Parathyroid adenoma (tissue), 2 donors: ENCODE data around the gene F10.

Experiments
- H2AFZ ChIP-seq: fragments of 300-600 bp; sonication (generic); one replicate; pipeline ENCODE4 v1.7.0; 2017; ENCODE audit warnings: antibody characterized with exemption, mild to moderate bottlenecking
- H3K27ac ChIP-seq: fragments of 300-600 bp; sonication (generic); one replicate; pipeline ENCODE4 v1.7.0; 2017
- H3K27me3 ChIP-seq: fragments of 300-600 bp; sonication (generic); one replicate; pipeline ENCODE4 v1.7.0; 2017; ENCODE audit warnings: low read length; ENCODE audit not compliant: control insufficient read depth, insufficient read depth
- H3K36me3 ChIP-seq: fragments of 300-600 bp; sonication (generic); one replicate; pipeline ENCODE4 v1.7.0; 2017; ENCODE audit warnings: low read length; ENCODE audit not compliant: control insufficient read depth, insufficient read depth
- H3K4me1 ChIP-seq: fragments of 300-600 bp; sonication (generic); one replicate; pipeline ENCODE4 v1.7.0; 2017; ENCODE audit warnings: control low read depth
- H3K4me2 ChIP-seq: fragments of 300-600 bp; sonication (generic); one replicate; pipeline ENCODE4 v1.7.0; 2017; ENCODE audit warnings: low read length
- H3K4me3 ChIP-seq: fragments of 300-600 bp; sonication (generic); one replicate; pipeline ENCODE4 v1.7.0; 2017; ENCODE audit warnings: low read depth, low read length
- H3K79me2 ChIP-seq: fragments of 300-600 bp; sonication (generic); one replicate; pipeline ENCODE4 v1.7.0; 2017; ENCODE audit warnings: control low read depth
- H3K9ac ChIP-seq: fragments of 300-600 bp; sonication (generic); one replicate; pipeline ENCODE4 v1.7.0; 2017; ENCODE audit warnings: mild to moderate bottlenecking
- H3K9me3 ChIP-seq: fragments of 300-600 bp; sonication (generic); one replicate; pipeline ENCODE4 v1.7.0; 2017; ENCODE audit warnings: low read length; ENCODE audit not compliant: control insufficient read depth
- CTCF ChIP-seq: fragments of 300-600 bp; sonication (generic); IDR thresholded peaks from one replicate; pipeline ENCODE4 v1.7.0; 2017; ENCODE audit warnings: antibody characterized with exemption, mild to moderate bottlenecking
- donor health status: primary hyperparathyroidism.

F10 gene

GRCh38 chr13:113151745-113152690 lies 29.4 kb downstream of the F10 start:
- Histone ChIP-seq H3K4me1 (peaks cover 3% of the 10 kb centered on the region), H3K4me2 (peak overlapping the region; percentile 99), H3K4me3 (peak overlapping the region; percentile 67), H3K9me3 (no peaks in the 10 kb centered on the region), H3K27ac (no peak overlapping the region), H3K36me3 (no peaks in the 10 kb centered on the region), H3K27me3 (no peaks in the 10 kb centered on the region), H3K9ac (no peak overlapping the region), H2AFZ (peak overlapping the region; percentile 86), H3K79me2 (no peaks in the 10 kb centered on the region)
- no peak for TF ChIP-seq CTCF

- Histone ChIP-seq H3K9me3 (no peaks in the 10 kb centered on the region), H3K9ac (no peak overlapping the region), H2AFZ (peak overlapping the region; percentile 86), H3K4me3 (peak overlapping the region; percentile 67), H3K79me2 (no peaks in the 10 kb centered on the region), H3K4me2 (peak overlapping the region; percentile 99), H3K4me1 (peaks cover 3% of the 10 kb centered on the region), H3K27me3 (no peaks in the 10 kb centered on the region), H3K36me3 (no peaks in the 10 kb centered on the region), H3K27ac (no peak overlapping the region)
- no peak for TF ChIP-seq CTCF
These were observed 30.0 kb downstream of the F10 start for GRCh38 chr13:113152691-113152983.

GRCh38 chr13:113152984-113153809 lies 30.6 kb downstream of the F10 start:
- no peak for TF ChIP-seq CTCF
- H3K9ac ChIP-seq = no peak overlapping the region
- peaks cover 3% of the 10 kb centered on the region for H3K4me1 ChIP-seq
- H3K27me3 ChIP-seq = no peaks in the 10 kb centered on the region
- H3K79me2 ChIP-seq = no peaks in the 10 kb centered on the region
- peak overlapping the region; percentile 86 for H2AFZ ChIP-seq
- peak overlapping the region; percentile 67 for H3K4me3 ChIP-seq
- no peaks in the 10 kb centered on the region for H3K36me3 ChIP-seq
- no peaks in the 10 kb centered on the region for H3K9me3 ChIP-seq
- peak overlapping the region; percentile 80 for H3K27ac ChIP-seq
- H3K4me2 ChIP-seq = peak overlapping the region; percentile 99

- Histone ChIP-seq H3K4me2 (peak overlapping the region; percentile 99), H3K79me2 (no peaks in the 10 kb centered on the region), H3K9ac (no peak overlapping the region), H3K9me3 (no peaks in the 10 kb centered on the region), H3K4me1 (peaks cover 3% of the 10 kb centered on the region), H3K27ac (peak overlapping the region; percentile 80), H3K36me3 (no peaks in the 10 kb centered on the region), H3K4me3 (peak overlapping the region; percentile 67), H2AFZ (peak overlapping the region; percentile 86), H3K27me3 (no peaks in the 10 kb centered on the region)
- TF ChIP-seq CTCF = no peak
These were observed 31.5 kb downstream of the F10 start for GRCh38 chr13:113153810-113154748.
